GM12878 (cell line): ENCODE results near the gene CLDN10. TPM values are rescaled to one million over a fixed set of nuclear protein-coding genes. Genes with fewer than 3 reads are reported as not detected.

Experiments used
- ATF3 ChIP-seq: IDR thresholded peaks from 2 replicates; pipeline ENCODE4 v1.6.1; 2011; ENCODE audit warnings: low read depth, mild to moderate bottlenecking, low read length, moderate library complexity, borderline replicate concordance; ENCODE audit errors: extremely low read depth
- CBFB ChIP-seq: IDR thresholded peaks from 2 replicates; pipeline ENCODE4 v1.6.1; 2016; ENCODE audit warnings: antibody characterized with exemption, low read depth
- CTCF ChIP-seq, 3 experiments: IDR thresholded peaks in 2 of 3; conservative IDR thresholded peaks in 1 of 3; 2 replicates each; pipeline ENCODE4 v1.5.1; 2011; ENCODE audit warnings: low read depth in 3 of 3, low read length in 3 of 3, mild to moderate bottlenecking in 3 of 3, control low read depth in 2 of 3, moderate library complexity in 2 of 3, inconsistent platforms in 1 of 3, mixed read lengths in 1 of 3; ENCODE audit not compliant: control insufficient read depth in 2 of 3, insufficient read depth in 1 of 3; ENCODE audit errors: extremely low read depth in 1 of 3
- EP300 ChIP-seq, 2 experiments: fragments of 150-350 bp in 1 of 2; IDR thresholded peaks; 2 replicates each; pipeline ENCODE4 v1.6.1; 2011 to 2012; ENCODE audit warnings: low read depth in 2 of 2, low read length in 2 of 2, borderline replicate concordance in 1 of 2, improper control_type of control experiment in 1 of 2, inconsistent platforms in 1 of 2; ENCODE audit not compliant: control insufficient read depth in 1 of 2
- PAX8 ChIP-seq: fragments of 450-650 bp; IDR thresholded peaks from 2 replicates; pipeline ENCODE4 v1.6.1; 2017; ENCODE audit warnings: mild to moderate bottlenecking, moderate library complexity
- RBBP5 ChIP-seq: fragments of 200-600 bp; sonication (generic); conservative IDR thresholded peaks from 2 replicates; pipeline ENCODE4 v1.6.1; 2016
- SPI1 ChIP-seq: IDR thresholded peaks from 2 replicates; pipeline ENCODE4 v1.6.1; 2011; ENCODE audit warnings: low read depth, mild to moderate bottlenecking, low read length, moderate library complexity, borderline replicate concordance; ENCODE audit not compliant: insufficient read depth
- polyA plus RNA-seq, 11 experiments: library from polyadenylated mRNA; depleted of rRNA in 4 of 11; unstranded in 6 of 11; stranded (reverse) in 5 of 11; fragments of >200 nt; fragmentation: Nextera tagmentation in 4 of 11; fragmentation: Illumina TruSeq in 1 of 11; extraction: Ambion mirVana in 4 of 11; extraction: Trizol in 1 of 11; gene quantifications; 1 replicate in 1 of 11; 2 replicates in 10 of 11; pipeline versions ENCODE4 v1.2.1 to v1.2.3, GENCODE V29; 2011 to 2016; ENCODE audit warnings: inconsistent platforms in 2 of 11, missing spikeins in 2 of 11, low read depth in 1 of 11
- total RNA-seq, 4 experiments: library from RNA; depleted of rRNA in 3 of 4; stranded (reverse); fragments of >200 nt in 3 of 4; fragmentation: Illumina TruSeq in 1 of 4; extraction: Trizol in 1 of 4; gene quantifications; 2 replicates each; pipeline versions ENCODE4 v1.2.1 to v1.2.3, GENCODE V29; 2013 to 2021
- TF ChIP-seq, protein P1 (sequence below): fragments of 450-650 bp; IDR thresholded peaks from 2 replicates; pipeline ENCODE4 v1.6.1; 2014; ENCODE audit warnings: mild to moderate bottlenecking
- TF ChIP-seq, protein P2 (sequence below): fragments of 450-650 bp; formaldehyde crosslinking; IDR thresholded peaks from 2 replicates; pipeline ENCODE4 v1.4.0; 2022; ENCODE audit warnings: mild to moderate bottlenecking, moderate library complexity
- TF ChIP-seq, protein P3 (sequence below): fragments of 450-650 bp; IDR thresholded peaks from 2 replicates; pipeline ENCODE4 v1.6.1; 2016; ENCODE audit warnings: mild to moderate bottlenecking

The CLDN10 gene
- total and polyA plus RNA-seq, 10 of the 15 experiments (the other 5 are each of a cell fraction or from before 2014, with no cell fraction given): not detected

DNA sequence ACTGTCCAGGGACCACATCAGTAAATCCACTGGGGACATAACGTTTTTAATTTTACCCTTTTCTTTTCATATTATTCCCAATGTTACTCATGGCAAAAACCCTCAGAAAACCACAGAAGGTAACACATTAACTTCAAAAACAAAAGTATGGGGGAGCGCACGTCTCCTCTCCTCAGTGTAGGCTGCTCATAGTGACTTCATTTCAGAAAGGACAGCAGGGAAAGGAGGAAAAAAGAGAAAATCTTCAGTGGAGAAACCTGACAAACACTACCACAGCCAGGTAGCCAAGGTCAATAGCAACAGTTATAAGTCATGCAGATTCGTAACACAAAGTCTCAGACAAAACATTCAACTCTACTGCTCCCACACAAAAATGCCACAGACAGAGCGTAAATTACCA, 70.6 kb downstream of the CLDN10 start (continued):
- TF ChIP-seq CTCF (IDR thresholded peaks at IDR 0.05 in 2 of 3, conservative IDR thresholded peaks at IDR 0.05 in 1 of 3; ENCODE audit: control insufficient read depth in 2 of 3, extremely low read depth in 1 of 3, insufficient read depth in 1 of 3, low read depth in 3 of 3, low read length in 3 of 3): no peak
- TF ChIP-seq SPI1: no peak
- TF ChIP-seq ATF3: no peak
- TF ChIP-seq, protein P1, sequence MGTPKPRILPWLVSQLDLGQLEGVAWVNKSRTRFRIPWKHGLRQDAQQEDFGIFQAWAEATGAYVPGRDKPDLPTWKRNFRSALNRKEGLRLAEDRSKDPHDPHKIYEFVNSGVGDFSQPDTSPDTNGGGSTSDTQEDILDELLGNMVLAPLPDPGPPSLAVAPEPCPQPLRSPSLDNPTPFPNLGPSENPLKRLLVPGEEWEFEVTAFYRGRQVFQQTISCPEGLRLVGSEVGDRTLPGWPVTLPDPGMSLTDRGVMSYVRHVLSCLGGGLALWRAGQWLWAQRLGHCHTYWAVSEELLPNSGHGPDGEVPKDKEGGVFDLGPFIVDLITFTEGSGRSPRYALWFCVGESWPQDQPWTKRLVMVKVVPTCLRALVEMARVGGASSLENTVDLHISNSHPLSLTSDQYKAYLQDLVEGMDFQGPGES: no peak
- no peak for TF ChIP-seq PAX8
- TF ChIP-seq, protein P2, sequence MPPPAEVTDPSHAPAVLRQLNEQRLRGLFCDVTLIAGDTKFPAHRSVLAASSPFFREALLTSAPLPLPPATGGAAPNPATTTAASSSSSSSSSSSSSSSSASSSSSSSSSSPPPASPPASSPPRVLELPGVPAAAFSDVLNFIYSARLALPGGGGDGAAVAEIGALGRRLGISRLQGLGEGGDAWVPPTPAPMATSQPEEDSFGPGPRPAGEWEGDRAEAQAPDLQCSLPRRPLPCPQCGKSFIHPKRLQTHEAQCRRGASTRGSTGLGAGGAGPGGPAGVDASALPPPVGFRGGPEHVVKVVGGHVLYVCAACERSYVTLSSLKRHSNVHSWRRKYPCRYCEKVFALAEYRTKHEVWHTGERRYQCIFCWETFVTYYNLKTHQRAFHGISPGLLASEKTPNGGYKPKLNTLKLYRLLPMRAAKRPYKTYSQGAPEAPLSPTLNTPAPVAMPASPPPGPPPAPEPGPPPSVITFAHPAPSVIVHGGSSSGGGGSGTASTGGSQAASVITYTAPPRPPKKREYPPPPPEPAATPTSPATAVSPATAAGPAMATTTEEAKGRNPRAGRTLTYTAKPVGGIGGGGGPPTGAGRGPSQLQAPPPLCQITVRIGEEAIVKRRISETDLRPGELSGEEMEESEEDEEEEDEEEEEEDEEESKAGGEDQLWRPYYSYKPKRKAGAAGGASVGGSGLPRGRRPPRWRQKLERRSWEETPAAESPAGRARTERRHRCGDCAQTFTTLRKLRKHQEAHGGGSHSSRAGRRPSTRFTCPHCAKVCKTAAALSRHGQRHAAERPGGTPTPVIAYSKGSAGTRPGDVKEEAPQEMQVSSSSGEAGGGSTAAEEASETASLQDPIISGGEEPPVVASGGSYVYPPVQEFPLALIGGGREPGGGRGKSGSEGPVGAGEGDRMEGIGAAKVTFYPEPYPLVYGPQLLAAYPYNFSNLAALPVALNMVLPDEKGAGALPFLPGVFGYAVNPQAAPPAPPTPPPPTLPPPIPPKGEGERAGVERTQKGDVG (CRISPR knock-in tag): no peak
- no peak for TF ChIP-seq RBBP5
- TF ChIP-seq, protein P3, sequence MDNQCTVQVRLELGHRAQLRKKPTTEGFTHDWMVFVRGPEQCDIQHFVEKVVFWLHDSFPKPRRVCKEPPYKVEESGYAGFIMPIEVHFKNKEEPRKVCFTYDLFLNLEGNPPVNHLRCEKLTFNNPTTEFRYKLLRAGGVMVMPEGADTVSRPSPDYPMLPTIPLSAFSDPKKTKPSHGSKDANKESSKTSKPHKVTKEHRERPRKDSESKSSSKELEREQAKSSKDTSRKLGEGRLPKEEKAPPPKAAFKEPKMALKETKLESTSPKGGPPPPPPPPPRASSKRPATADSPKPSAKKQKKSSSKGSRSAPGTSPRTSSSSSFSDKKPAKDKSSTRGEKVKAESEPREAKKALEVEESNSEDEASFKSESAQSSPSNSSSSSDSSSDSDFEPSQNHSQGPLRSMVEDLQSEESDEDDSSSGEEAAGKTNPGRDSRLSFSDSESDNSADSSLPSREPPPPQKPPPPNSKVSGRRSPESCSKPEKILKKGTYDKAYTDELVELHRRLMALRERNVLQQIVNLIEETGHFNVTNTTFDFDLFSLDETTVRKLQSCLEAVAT: no peak
- no peak for TF ChIP-seq CBFB
- no peak for TF ChIP-seq EP300 (IDR thresholded peaks at IDR 0.05; ENCODE audit: borderline replicate concordance in 1 of 2, control insufficient read depth in 1 of 2, low read depth in 2 of 2, low read length in 2 of 2)
